Mucosa of descending colon (tissue), 3 donors: ENCODE results near the gene ISYNA1. TPM values are rescaled to one million over a fixed set of nuclear protein-coding genes. Genes with fewer than 3 reads are reported as not detected.

Experiments
- ATAC-seq: fragments of 200-7000 bp; cut with Tn5 transposase; one replicate; pipeline ENCODE4 v1.9.1; 2020; ENCODE audit warnings: mild to moderate bottlenecking, moderate library complexity
- DNase-seq, 3 donors: peaks; one replicate each; pipeline ENCODE4 v3.0.0-alpha.2; 2020
- H3K36me3 ChIP-seq: fragments of 200-600 bp; one replicate; pipeline ENCODE4 v1.8.0; 2021; ENCODE audit warnings: low read depth, mild to moderate bottlenecking
- H3K4me1 ChIP-seq: fragments of 200-600 bp; one replicate; pipeline ENCODE4 v1.8.0; 2021; ENCODE audit warnings: low read depth, mild to moderate bottlenecking
- H3K4me3 ChIP-seq: fragments of 200-600 bp; one replicate; pipeline ENCODE4 v1.8.0; 2021; ENCODE audit warnings: mild to moderate bottlenecking
- H3K9me3 ChIP-seq: fragments of 200-600 bp; one replicate; pipeline ENCODE4 v1.8.0; 2021; ENCODE audit warnings: mild to moderate bottlenecking
- intact Hi-C, 2 donors: fragments of 100-400 bp; cut with DNase I in 1 of 2; cut with micrococcal nuclease in 1 of 2; formaldehyde crosslinking; loops; one replicate each; pipeline versions ENCODE4 v1.11.0 to v1.11.1; 2022; cut with DNase I, micrococcal nuclease
- total RNA-seq, 3 donors: library from RNA; stranded (reverse); fragmentation: NEBNext Ultra II Directional in 2 of 3; extraction: Animal tissue kit (Norgen Biotek cat#: 25700) in 2 of 3; gene quantifications; one replicate each; pipeline versions ENCODE4 v1.2.1 to v1.2.4, GENCODE V29; 2021 to 2023
- TF ChIP-seq, protein P1 (sequence below): fragments of 200-600 bp; IDR thresholded peaks from one replicate; pipeline ENCODE4 v1.8.0; 2022; ENCODE audit warnings: antibody characterized with exemption, mild to moderate bottlenecking
- donor health status: DM: no; HTN: no; CAD: no; lungs with moderate emphysema.
- donor health status: DM: no; HTN: no; CAD: no.
- donor health status: DM: no; HTN: yes; CAD: no.

The ISYNA1 gene
- total RNA-seq, 3 donors from 2014 or later, result 10.2 to 20.0 (median 13.2) TPM

- ATAC-seq (no peak), DNase-seq (no peak)
- Histone ChIP-seq H3K4me3 (no peak overlapping the region), H3K4me1 (peaks cover 33% of the 10 kb centered on the region), H3K36me3 (no peaks in the 10 kb centered on the region), H3K9me3 (no peaks in the 10 kb centered on the region)
- TF ChIP-seq, protein P1, sequence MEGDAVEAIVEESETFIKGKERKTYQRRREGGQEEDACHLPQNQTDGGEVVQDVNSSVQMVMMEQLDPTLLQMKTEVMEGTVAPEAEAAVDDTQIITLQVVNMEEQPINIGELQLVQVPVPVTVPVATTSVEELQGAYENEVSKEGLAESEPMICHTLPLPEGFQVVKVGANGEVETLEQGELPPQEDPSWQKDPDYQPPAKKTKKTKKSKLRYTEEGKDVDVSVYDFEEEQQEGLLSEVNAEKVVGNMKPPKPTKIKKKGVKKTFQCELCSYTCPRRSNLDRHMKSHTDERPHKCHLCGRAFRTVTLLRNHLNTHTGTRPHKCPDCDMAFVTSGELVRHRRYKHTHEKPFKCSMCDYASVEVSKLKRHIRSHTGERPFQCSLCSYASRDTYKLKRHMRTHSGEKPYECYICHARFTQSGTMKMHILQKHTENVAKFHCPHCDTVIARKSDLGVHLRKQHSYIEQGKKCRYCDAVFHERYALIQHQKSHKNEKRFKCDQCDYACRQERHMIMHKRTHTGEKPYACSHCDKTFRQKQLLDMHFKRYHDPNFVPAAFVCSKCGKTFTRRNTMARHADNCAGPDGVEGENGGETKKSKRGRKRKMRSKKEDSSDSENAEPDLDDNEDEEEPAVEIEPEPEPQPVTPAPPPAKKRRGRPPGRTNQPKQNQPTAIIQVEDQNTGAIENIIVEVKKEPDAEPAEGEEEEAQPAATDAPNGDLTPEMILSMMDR, result no peak
- intact Hi-C loops, result no loop called here
These were observed 9.7 kb downstream of the ISYNA1 start for GRCh38 chr19:18428173-18428786.

- Histone ChIP-seq H3K4me3 (no peak overlapping the region), H3K4me1 (peaks cover 38% of the 10 kb centered on the region), H3K9me3 (no peaks in the 10 kb centered on the region), H3K36me3 (no peaks in the 10 kb centered on the region)
- TF ChIP-seq, protein P1, result no peak
- intact Hi-C loops, result no loop called here
- DNase-seq (no peak), ATAC-seq (no peak)
These were observed 10.2 kb downstream of the ISYNA1 start for GRCh38 chr19:18427743-18428113.

DNA sequence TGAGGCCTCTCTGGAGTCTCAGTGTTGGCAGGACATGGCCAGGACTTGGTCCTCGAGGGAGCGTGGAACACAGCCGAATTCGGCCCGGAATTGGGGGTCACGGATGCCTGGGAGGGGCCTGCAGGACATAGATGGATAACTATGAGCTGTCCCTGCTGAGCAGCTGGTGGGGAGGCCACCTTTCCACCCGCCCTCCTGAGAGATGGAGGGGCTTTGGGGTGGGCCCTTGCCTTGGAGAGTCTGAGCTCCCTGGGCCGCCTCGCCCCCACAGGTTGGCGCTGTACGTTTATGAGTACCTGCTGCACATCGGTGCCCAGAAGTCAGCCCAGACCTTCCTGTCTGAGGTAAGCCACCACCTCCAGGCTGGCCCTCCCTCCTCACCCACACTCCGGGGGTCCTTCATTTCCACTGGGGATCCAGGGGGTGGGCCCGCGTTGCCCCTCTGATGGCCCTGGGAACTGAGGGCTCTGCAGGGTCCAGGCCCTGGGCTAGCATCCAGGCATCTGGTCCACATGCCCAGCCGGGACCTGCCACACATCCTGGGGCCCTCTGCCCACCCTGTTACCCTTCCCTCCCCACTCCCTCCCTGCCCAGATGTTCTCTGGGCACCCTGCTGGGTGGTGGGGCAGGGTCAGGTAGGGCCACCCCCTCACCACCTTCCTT, 10.7 kb downstream of the ISYNA1 start:
- no peaks in the 10 kb centered on the region for H3K9me3 ChIP-seq
- H3K36me3 ChIP-seq, result no peaks in the 10 kb centered on the region
- H3K4me1 ChIP-seq, result peaks cover 36% of the 10 kb centered on the region
- intact Hi-C loops, result no loop called here
- H3K4me3 ChIP-seq, result no peak overlapping the region
- ATAC-seq (no peak), DNase-seq (no peak)
- TF ChIP-seq, protein P1, result no peak

DNA sequence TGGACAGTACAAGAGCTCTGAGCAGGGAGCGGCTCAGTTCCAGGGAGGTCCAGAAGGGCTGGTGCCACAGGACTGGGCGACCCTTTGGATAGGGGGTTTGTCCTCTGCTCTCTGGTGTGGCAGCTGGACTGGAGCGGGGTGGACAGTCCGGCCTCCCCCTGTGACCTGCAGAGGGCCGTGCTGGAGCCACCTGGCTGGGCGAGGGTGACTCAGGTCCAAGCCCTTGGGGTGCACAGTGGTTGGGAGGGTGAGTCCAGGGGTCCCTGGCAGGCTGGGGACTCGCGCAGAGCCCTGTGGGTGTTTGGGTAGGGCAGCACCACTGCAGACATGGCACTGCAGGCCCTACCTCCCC, 11.5 kb downstream of the ISYNA1 start:
- no peaks in the 10 kb centered on the region for H3K36me3 ChIP-seq

GRCh38 chr19:18425515-18426415, 12.2 kb downstream of the ISYNA1 start:
- Histone ChIP-seq H3K9me3 (no peaks in the 10 kb centered on the region), H3K4me1 (peaks cover 39% of the 10 kb centered on the region), H3K36me3 (no peaks in the 10 kb centered on the region), H3K4me3 (no peak overlapping the region)
- intact Hi-C loops, result no loop called here
- DNase-seq (peak in 2 of 3 donors; percentile 46 to 52), ATAC-seq (no peak)
- TF ChIP-seq, protein P1, result no peak

More for the DNA sequence above, 11.5 kb downstream of the ISYNA1 start:
- no peaks in the 10 kb centered on the region for H3K9me3 ChIP-seq
- TF ChIP-seq, protein P1, result no peak
- ATAC-seq (no peak), DNase-seq (no peak)
- H3K4me1 ChIP-seq, result peaks cover 36% of the 10 kb centered on the region
- no peak overlapping the region for H3K4me3 ChIP-seq
- intact Hi-C loops, result no loop called here
